NCI-H146 treated with DMSO at 0.1 percent for 48 hours (cell line): ENCODE data around the gene HBM.
"Not testable (repeated sequence)": the region's sequence is repeated elsewhere in the genome, so short reads cannot be mapped to it uniquely, and the experiment has no call there.

Source experiments
- DNase-seq: peaks from one replicate; lab custom pipeline; 2025; ENCODE audit not compliant: unreplicated experiment; lab: John Stamatoyannopoulos, UW

HBM gene

GRCh38 chr16:180681-181564, 15.1 kb downstream of the HBM start:
- peak; percentile 50 for DNase-seq

GRCh38 chr16:181565-182021, 15.8 kb downstream of the HBM start:
- no peak for DNase-seq

GRCh38 chr16:183005-183404, 17.2 kb downstream of the HBM start:
- DNase-seq = no peak

- DNase-seq = no peak
Measured at GRCh38 chr16:185213-185612, 19.4 kb downstream of the HBM start.

- DNase-seq = no peak
Measured at GRCh38 chr16:185691-186090, 19.9 kb downstream of the HBM start.

- no peak for DNase-seq
Measured at GRCh38 chr16:187330-187729, 21.6 kb downstream of the HBM start.

- no peak for DNase-seq
Measured at GRCh38 chr16:188674-189073, 22.9 kb downstream of the HBM start.

GRCh38 chr16:189604-190186, 23.9 kb downstream of the HBM start:
- DNase-seq = no peak

GRCh38 chr16:191831-192230, 26.1 kb downstream of the HBM start:
- DNase-seq = no peak

- no peak for DNase-seq
Measured at GRCh38 chr16:192686-193085, 26.9 kb downstream of the HBM start.

- no peak for DNase-seq
Measured at GRCh38 chr16:193441-193840, 27.7 kb downstream of the HBM start.

GRCh38 chr16:194516-194915, 28.7 kb downstream of the HBM start:
- DNase-seq = no peak

GRCh38 chr16:200388-200787, 34.6 kb downstream of the HBM start:
- DNase-seq = no peak

- DNase-seq = no peak
Measured at GRCh38 chr16:203246-203645, 37.5 kb downstream of the HBM start.

GRCh38 chr16:204046-204445, 38.3 kb downstream of the HBM start:
- DNase-seq = not testable (repeated sequence)

GRCh38 chr16:209359-209758, 43.6 kb downstream of the HBM start:
- DNase-seq = not testable (repeated sequence)

- not testable (repeated sequence) for DNase-seq
Measured at GRCh38 chr16:211631-212180, 45.9 kb downstream of the HBM start.

GRCh38 chr16:212999-213398, 47.2 kb downstream of the HBM start:
- DNase-seq = no peak
